Measurements from ENCODE around the gene MCC.

DNA sequence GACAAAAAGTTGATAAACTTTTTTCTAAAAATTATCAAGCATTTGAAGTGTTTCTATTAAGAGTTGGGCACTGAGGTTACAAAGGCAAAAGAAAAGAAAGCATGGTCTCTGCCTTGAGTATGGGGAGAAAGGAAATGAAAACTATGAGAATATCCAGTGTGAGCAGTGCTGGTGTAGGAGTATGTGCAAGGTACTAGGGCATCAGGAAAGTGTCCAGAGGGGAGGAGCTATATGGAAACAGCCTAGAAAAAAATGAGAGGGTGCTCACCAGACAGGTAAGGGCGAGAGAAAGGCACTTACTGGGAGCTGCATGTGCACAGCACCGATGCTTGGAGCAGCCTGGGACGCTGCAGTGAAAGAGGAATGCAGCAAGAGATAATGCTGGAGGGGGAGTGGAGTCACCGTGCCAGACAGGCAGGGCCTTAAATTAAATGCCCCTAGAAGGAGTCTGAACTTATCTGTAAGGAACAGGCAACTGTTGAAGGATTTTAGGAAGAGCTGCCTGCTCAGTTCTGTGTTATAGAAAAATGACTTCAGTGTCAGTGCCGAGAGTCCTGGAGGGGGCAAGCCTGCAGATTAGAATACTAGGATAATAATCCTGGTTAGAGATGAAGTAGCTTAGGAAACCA is 14.0 kb downstream of the MCC start:
- TF ChIP-seq LEF1 (IDR thresholded peaks at IDR 0.05; ENCODE audit: borderline replicate concordance), result no peak
- TF ChIP-seq FOXM1 (IDR thresholded peaks at IDR 0.05; ENCODE audit: borderline replicate concordance), result no peak
- TF ChIP-seq FOXK2 (IDR thresholded peaks at IDR 0.05), result no peak
- no peak for TF ChIP-seq SUZ12 (IDR thresholded peaks at IDR 0.05)
- no peak for TF ChIP-seq ZNF384 (IDR thresholded peaks at IDR 0.05)
- no peak for TF ChIP-seq SP1 (IDR thresholded peaks at IDR 0.05)
- TF ChIP-seq ARNT (IDR thresholded peaks at IDR 0.05), result no peak
- no peak for TF ChIP-seq ELF4 (IDR thresholded peaks at IDR 0.05)
- TF ChIP-seq CTBP1 (IDR thresholded peaks at IDR 0.05; ENCODE audit: borderline replicate concordance), result no peak
- TF ChIP-seq BHLHE40 (IDR thresholded peaks at IDR 0.05; ENCODE audit: borderline replicate concordance), result no peak
- TF ChIP-seq FOXA1 (IDR thresholded peaks at IDR 0.05), result no peak
- TF ChIP-seq, protein P1, sequence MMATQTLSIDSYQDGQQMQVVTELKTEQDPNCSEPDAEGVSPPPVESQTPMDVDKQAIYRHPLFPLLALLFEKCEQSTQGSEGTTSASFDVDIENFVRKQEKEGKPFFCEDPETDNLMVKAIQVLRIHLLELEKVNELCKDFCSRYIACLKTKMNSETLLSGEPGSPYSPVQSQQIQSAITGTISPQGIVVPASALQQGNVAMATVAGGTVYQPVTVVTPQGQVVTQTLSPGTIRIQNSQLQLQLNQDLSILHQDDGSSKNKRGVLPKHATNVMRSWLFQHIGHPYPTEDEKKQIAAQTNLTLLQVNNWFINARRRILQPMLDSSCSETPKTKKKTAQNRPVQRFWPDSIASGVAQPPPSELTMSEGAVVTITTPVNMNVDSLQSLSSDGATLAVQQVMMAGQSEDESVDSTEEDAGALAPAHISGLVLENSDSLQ (IDR thresholded peaks at IDR 0.05), result no peak
- no peak for TF ChIP-seq TARDBP (IDR thresholded peaks at IDR 0.05)
- TF ChIP-seq HDGF (IDR thresholded peaks at IDR 0.05; ENCODE audit: borderline replicate concordance), result no peak
